HCT116 (cell line): ENCODE data around the gene INTS3. TPM values are rescaled to one million over a fixed set of nuclear protein-coding genes. Genes with fewer than 3 reads are reported as not detected.

ENCODE experiments used
- ATAC-seq: fragments of 200-7000 bp; cut with Tn5 transposase; 2 replicates; pipeline ENCODE4 v1.9.1; 2020; ENCODE audit warnings: mild to moderate bottlenecking, moderate library complexity
- BruUV-seq: library from RNA; stranded (reverse); fragments of 400-500 nt; replicated peaks from 2 replicates; lab custom pipeline; 2021; lab: Mats Ljungman, UMichigan
- CTCF ChIA-PET: fragments of 300-600 bp; sonication (Branson Sonifier 250); formaldehyde crosslinking; loops from one replicate; lab custom pipeline; 2021; ENCODE audit warnings: antibody characterized with exemption; lab: Charles Lee
- POLR2A ChIA-PET: fragments of 300-600, 350-600 bp; sonication (Branson Sonifier 250); formaldehyde crosslinking; loops from one replicate; lab custom pipeline; 2021; ENCODE audit warnings: antibody characterized with exemption; lab: Charles Lee
- RAD21 ChIA-PET, 2 experiments: fragments of 300-600 bp; sonication (Branson Sonifier 250); formaldehyde crosslinking; loops; one replicate each; lab custom pipeline; 2023; ENCODE audit warnings: low total read pairs in 2 of 2; ENCODE audit not compliant: uncharacterized antibody in 2 of 2, unreplicated experiment in 2 of 2, low non-redundant PET in 1 of 2; lab: Charles Lee
- DNase-seq: peaks from one replicate; pipeline ENCODE4 v3.0.0-alpha.2; 2010; ENCODE audit warnings: low read depth, low spot score
- H2AFZ ChIP-seq: fragments of 200-600 bp; shearing (Covaris generic), sonication (generic); 2 replicates; pipeline ENCODE4 v1.6.1; 2017; ENCODE audit warnings: low read depth, mixed run types, mixed read lengths, antibody characterized with exemption, low read length; ENCODE audit not compliant: poor library complexity, severe bottlenecking
- H3K27ac ChIP-seq: 2 replicates; pipeline ENCODE4 v1.5.1; 2012; ENCODE audit warnings: low read depth, low read length
- H3K27me3 ChIP-seq: fragments of 200-600 bp; sonication (generic); 2 replicates; pipeline ENCODE4 v1.6.1; 2016; ENCODE audit warnings: mixed run types, low read length, mixed read lengths; ENCODE audit not compliant: insufficient read depth
- H3K36me3 ChIP-seq, 2 experiments: fragments of 200-500 bp in 1 of 2; fragments of 200-600 bp in 1 of 2; sonication (Bioruptor generic) in 1 of 2; sonication (generic) in 1 of 2; 2 replicates each; pipeline versions ENCODE4 v1.5.1 to v1.6.1; 2014 to 2016; ENCODE audit warnings: low read length in 2 of 2, inconsistent platforms in 1 of 2, mixed read lengths in 1 of 2, mixed run types in 1 of 2; ENCODE audit not compliant: insufficient read depth in 2 of 2, control insufficient read depth in 1 of 2
- H3K4me1 ChIP-seq, 2 experiments: fragments of 200-600 bp in 1 of 2; sonication (generic) in 1 of 2; 2 replicates each; pipeline versions ENCODE4 v1.5.1 to v1.6.1; 2012 to 2017; ENCODE audit warnings: low read length in 2 of 2, inconsistent platforms in 1 of 2, mild to moderate bottlenecking in 1 of 2, mixed read lengths in 1 of 2, mixed run types in 1 of 2, moderate library complexity in 1 of 2; ENCODE audit not compliant: insufficient read depth in 2 of 2, control insufficient read depth in 1 of 2
- H3K4me2 ChIP-seq: fragments of 200-600 bp; sonication (generic); 2 replicates; pipeline ENCODE4 v1.6.1; 2017; ENCODE audit warnings: mixed run types, low read length, mixed read lengths
- H3K4me3 ChIP-seq, 2 experiments: fragments of 200-600 bp in 1 of 2; sonication (generic) in 1 of 2; replicated peaks in 1 of 2; 2 replicates each; pipeline ENCODE4 v1.5.1; 2011 to 2016; ENCODE audit warnings: low read length in 2 of 2, control low read depth in 1 of 2, low read depth in 1 of 2, mild to moderate bottlenecking in 1 of 2, mixed read lengths in 1 of 2, mixed run types in 1 of 2
- H3K79me2 ChIP-seq: fragments of 200-600 bp; sonication (generic); 2 replicates; pipeline ENCODE4 v1.6.1; 2017; ENCODE audit warnings: mild to moderate bottlenecking, mixed run types, low read length, moderate library complexity, mixed read lengths; ENCODE audit not compliant: insufficient read depth
- H3K9ac ChIP-seq: fragments of 200-600 bp; sonication (generic); 2 replicates; pipeline ENCODE4 v1.6.1; 2016; ENCODE audit warnings: low read length, mixed read lengths
- H3K9me2 ChIP-seq: fragments of 200-600 bp; sonication (generic), shearing (Covaris generic); 2 replicates; pipeline ENCODE4 v1.6.1; 2017; ENCODE audit warnings: mixed run types, mild to moderate bottlenecking, moderate library complexity; ENCODE audit not compliant: insufficient read depth
- H3K9me3 ChIP-seq, 2 experiments: fragments of 200-500 bp in 1 of 2; fragments of 200-600 bp in 1 of 2; sonication (Bioruptor generic) in 1 of 2; sonication (generic) in 1 of 2; 2 replicates each; pipeline ENCODE4 v1.6.1; 2014 to 2017; ENCODE audit warnings: low read length in 2 of 2, mixed read lengths in 2 of 2, inconsistent platforms in 1 of 2, low read depth in 1 of 2, mild to moderate bottlenecking in 1 of 2, mixed run types in 1 of 2, moderate library complexity in 1 of 2; ENCODE audit not compliant: control insufficient read depth in 1 of 2, insufficient read depth in 1 of 2
- H4K20me1 ChIP-seq: fragments of 200-600 bp; sonication (generic), shearing (Covaris generic); 2 replicates; pipeline ENCODE4 v1.6.1; 2017; ENCODE audit warnings: mixed run types, mild to moderate bottlenecking, moderate library complexity; ENCODE audit not compliant: insufficient read depth
- ELF1 ChIP-seq: IDR thresholded peaks from 2 replicates; pipeline ENCODE4 v1.6.1; 2012; ENCODE audit warnings: low read depth, borderline replicate concordance
- EZH2 ChIP-seq: fragments of 200-600 bp; sonication (generic); IDR thresholded peaks from 2 replicates; pipeline ENCODE4 v1.6.1; 2017; ENCODE audit warnings: antibody characterized with exemption, mixed run types
- EZH2phosphoT487 ChIP-seq: fragments of 200-600 bp; IDR thresholded peaks from 2 replicates; pipeline ENCODE4 v1.6.1; 2018; ENCODE audit warnings: antibody characterized with exemption, borderline replicate concordance
- FOSL1 ChIP-seq: IDR thresholded peaks from 2 replicates; pipeline ENCODE4 v1.6.1; 2012; ENCODE audit warnings: low read depth
- JUND ChIP-seq: IDR thresholded peaks from 2 replicates; pipeline ENCODE4 v1.6.1; 2012
- MAX ChIP-seq: IDR thresholded peaks from 2 replicates; pipeline ENCODE4 v1.6.1; 2012
- POLR2A ChIP-seq: IDR thresholded peaks from 2 replicates; pipeline ENCODE4 v1.7.0; 2011; ENCODE audit warnings: borderline replicate concordance; ENCODE audit not compliant: insufficient read depth, insufficient read length; ENCODE audit errors: extremely low read depth
- RAD21 ChIP-seq: IDR thresholded peaks from 2 replicates; pipeline ENCODE4 v1.6.1; 2012; ENCODE audit warnings: low read depth, mild to moderate bottlenecking
- SIN3A ChIP-seq: IDR thresholded peaks from 2 replicates; pipeline ENCODE4 v1.6.1; 2012; ENCODE audit warnings: low read depth
- SP1 ChIP-seq: IDR thresholded peaks from 2 replicates; pipeline ENCODE4 v1.6.1; 2012; ENCODE audit warnings: low read depth
- YY1 ChIP-seq: IDR thresholded peaks from 2 replicates; pipeline ENCODE4 v1.6.1; 2011; ENCODE audit warnings: low read length, low read depth, moderate library complexity, mild to moderate bottlenecking; ENCODE audit not compliant: insufficient replicate concordance; ENCODE audit errors: extremely low read depth
- intact Hi-C: fragments of 100-400 bp; cut with micrococcal nuclease; formaldehyde crosslinking; loops from 2 replicates; pipeline ENCODE4 v1.10.0; 2022
- total RNA-seq: library from RNA; stranded (reverse); gene quantifications from one replicate; pipeline ENCODE4 v1.2.1, GENCODE V29; 2021; ENCODE audit not compliant: unreplicated experiment

Gene INTS3
- total RNA-seq, 1 experiment from 2014 or later: 47.6 TPM

GRCh38 chr1:153790313-153790965 lies 62.6 kb downstream of the INTS3 start:
- ChIA-PET RAD21 (no interaction called here), CTCF (no interaction called here), POLR2A (no interaction called here)
- Histone ChIP-seq H3K27ac (no peak overlapping the region), H4K20me1 (no peaks in the 10 kb centered on the region), H3K4me3 (no peak overlapping the region), H3K9me3 (no peaks in the 10 kb centered on the region), H2AFZ (no peak overlapping the region), H3K27me3 (no peaks in the 10 kb centered on the region), H3K4me2 (no peak overlapping the region), H3K4me1 (peaks cover 0 to 8% of the 10 kb centered on the region in 2 experiments; a peak in 1 of 4 replicates), H3K79me2 (no peaks in the 10 kb centered on the region), H3K36me3 (no peaks in the 10 kb centered on the region), H3K9ac (no peak overlapping the region), H3K9me2 (no peaks in the 10 kb centered on the region)
- BruUV-seq: no TSS peak
- intact Hi-C loops: no loop called here
- TF ChIP-seq EZH2: no peak
- TF ChIP-seq MAX: no peak
- no peak for TF ChIP-seq EZH2phosphoT487
- TF ChIP-seq JUND: no peak
- DNase-seq: no peak
- no peak for ATAC-seq

GRCh38 chr1:153790966-153791647 lies 63.3 kb downstream of the INTS3 start:
- Histone ChIP-seq H3K9ac (no peak overlapping the region), H3K27me3 (no peaks in the 10 kb centered on the region), H3K9me2 (no peaks in the 10 kb centered on the region), H3K27ac (no peak overlapping the region), H3K79me2 (no peaks in the 10 kb centered on the region), H3K4me1 (peaks cover 0 to 8% of the 10 kb centered on the region in 2 experiments; a peak in 1 of 4 replicates), H3K36me3 (no peaks in the 10 kb centered on the region), H2AFZ (no peak overlapping the region), H3K9me3 (no peaks in the 10 kb centered on the region), H3K4me2 (no peak overlapping the region), H4K20me1 (no peaks in the 10 kb centered on the region), H3K4me3 (no peak overlapping the region)
- no peak for ATAC-seq
- RAD21 ChIA-PET: no interaction called here
- TF ChIP-seq RAD21 (no peak), SIN3A (no peak), ELF1 (no peak), FOSL1 (no peak), YY1 (no peak), SP1 (no peak), POLR2A (no peak), MAX (no peak), EZH2phosphoT487 (no peak)
- CTCF ChIA-PET: no interaction called here
- intact Hi-C loops: no loop called here
- POLR2A ChIA-PET: no interaction called here
- no TSS peak for BruUV-seq
- DNase-seq: no peak
